Measurements from ENCODE around the gene SSUH2. TPM values are rescaled to one million over a fixed set of nuclear protein-coding genes. Genes with fewer than 3 reads are reported as not detected.

Gene SSUH2
- total RNA-seq, 4 donors from 2014 or later: 0.13 to 0.19 TPM; not detected in 2

- H3K27me3 ChIP-seq: no peaks in the 10 kb centered on the region
- WGBS, 2 donors: 73 to 76% methylated on average over 5 to 6 of the region's 6 CpGs
- H3K4me3 ChIP-seq: no peak overlapping the region
- no peak for TF ChIP-seq POLR2A (IDR thresholded peaks at IDR 0.05)
- no peak for TF ChIP-seq CTCF (IDR thresholded peaks at IDR 0.05)
- no peak for DNase-seq
- intact Hi-C loops (cut with DNase I): no loop called here
- no peaks in the 10 kb centered on the region for H3K9me3 ChIP-seq
- H3K36me3 ChIP-seq: no peaks in the 10 kb centered on the region
- H3K4me1 ChIP-seq: no peaks in the 10 kb centered on the region
- no peak overlapping the region for H3K27ac ChIP-seq
These were observed 23.0 kb upstream of the SSUH2 start for GRCh38 chr3:8667463-8668091.

GRCh38 chr3:8665407-8665896 is 20.9 kb upstream of the SSUH2 start:
- H3K9me3 ChIP-seq: no peaks in the 10 kb centered on the region
- H3K4me3 ChIP-seq: no peak overlapping the region
- no peaks in the 10 kb centered on the region for H3K27me3 ChIP-seq
- TF ChIP-seq POLR2A (IDR thresholded peaks at IDR 0.05) (no peak), CTCF (IDR thresholded peaks at IDR 0.05) (no peak)
- 32 to 55% methylated on average over 4 of the region's 4 CpGs for WGBS, 2 donors
- no peaks in the 10 kb centered on the region for H3K36me3 ChIP-seq
- H3K27ac ChIP-seq: no peak overlapping the region
- DNase-seq: no peak
- no peaks in the 10 kb centered on the region for H3K4me1 ChIP-seq
- intact Hi-C loops (cut with DNase I): no loop called here

- TF ChIP-seq POLR2A (IDR thresholded peaks at IDR 0.05) (no peak), CTCF (IDR thresholded peaks at IDR 0.05) (peak in 5 of 6 experiments; percentile 18 to 57 (median 39))
- H3K4me3 ChIP-seq: no peak overlapping the region
- H3K27ac ChIP-seq: no peak overlapping the region
- no peaks in the 10 kb centered on the region for H3K27me3 ChIP-seq
- 56 to 68% methylated on average over 10 to 12 of the region's 12 CpGs for WGBS, 2 donors
- no peak for DNase-seq
- intact Hi-C loops (cut with DNase I): no loop called here
- no peaks in the 10 kb centered on the region for H3K36me3 ChIP-seq
- peaks cover 0 to 16% (median 5%) of the 10 kb centered on the region in 3 donors for H3K4me1 ChIP-seq
- no peaks in the 10 kb centered on the region for H3K9me3 ChIP-seq
These were observed 18.8 kb upstream of the SSUH2 start for GRCh38 chr3:8663177-8664061.

GRCh38 chr3:8662594-8662993 is 18.0 kb upstream of the SSUH2 start:
- intact Hi-C loops (cut with DNase I): no loop called here
- Histone ChIP-seq H3K27me3 (peaks cover 0 to 2% (median 0%) of the 10 kb centered on the region in 4 donors), H3K4me1 (peaks cover 0 to 24% (median 9%) of the 10 kb centered on the region in 3 donors), H3K36me3 (no peaks in the 10 kb centered on the region), H3K27ac (no peak overlapping the region), H3K4me3 (no peak overlapping the region), H3K9me3 (no peaks in the 10 kb centered on the region)
- DNase-seq: no peak
- WGBS, 2 donors: 61 to 77% methylated on average over 2 to 4 of the region's 4 CpGs
- TF ChIP-seq POLR2A (IDR thresholded peaks at IDR 0.05) (no peak), CTCF (IDR thresholded peaks at IDR 0.05) (no peak)

Measured in esophagus squamous epithelium (tissue), 5 donors.